Testis (tissue), 2 donors: Measurements from ENCODE around the gene TRIO.

Experiments
- CTCF ChIP-seq, 3 experiments: fragments of 450-650 bp in 2 of 3; fragments of 200-600 bp in 1 of 3; sonication (generic) in 1 of 3; IDR thresholded peaks; one replicate each; pipeline ENCODE4 v1.5.1; 2016 to 2019; ENCODE audit warnings: antibody characterized with exemption in 3 of 3, mild to moderate bottlenecking in 2 of 3, moderate library complexity in 1 of 3
- POLR2A ChIP-seq: fragments of 450-650 bp; IDR thresholded peaks from one replicate; pipeline ENCODE4 v1.6.1; 2017; ENCODE audit warnings: antibody characterized with exemption, mild to moderate bottlenecking, moderate library complexity

- no peak for TF ChIP-seq CTCF (IDR thresholded peaks at IDR 0.05)
- TF ChIP-seq POLR2A: no peak
Measured at GRCh38 chr5:14244721-14245120, 101.6 kb downstream of the TRIO start.
